ENCODE data around the gene PIF1. TPM values are rescaled to one million over a fixed set of nuclear protein-coding genes. Genes with fewer than 3 reads are reported as not detected.

The PIF1 gene
- total RNA-seq, 2 experiments from 2014 or later = 0.22 to 0.27 TPM

DNA sequence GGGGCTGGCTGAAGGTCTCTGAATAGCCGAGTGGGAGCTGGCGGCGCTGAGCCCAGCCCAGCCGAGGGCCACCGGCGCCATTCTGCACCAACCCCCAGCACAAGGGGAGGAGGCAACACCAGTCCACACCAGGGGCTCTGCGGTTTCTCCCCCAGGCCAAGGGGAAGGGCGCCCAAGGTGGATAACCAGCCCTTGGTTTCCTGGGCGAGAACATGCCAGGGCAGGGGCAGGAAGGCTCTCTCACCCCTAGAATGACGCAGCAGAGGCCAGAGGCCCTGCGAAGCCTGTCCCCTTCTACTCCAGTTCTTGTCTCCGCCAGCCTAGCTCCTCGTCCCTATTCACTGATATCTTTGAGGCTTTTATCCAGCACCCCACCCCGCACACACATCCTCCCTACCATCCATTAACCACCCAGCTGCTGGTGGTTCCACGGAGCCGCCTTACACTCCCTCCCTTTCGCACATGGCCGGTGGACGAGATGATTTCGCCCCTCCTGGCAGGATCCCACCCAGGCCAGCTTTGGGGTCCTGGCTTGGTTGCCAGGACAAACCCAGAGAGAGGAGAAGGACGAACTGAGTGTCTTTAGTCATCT lies 51.3 kb downstream of the PIF1 start:
- Mint-ChIP-seq H3K27me3 (peaks cover 57% of the 10 kb centered on the region), H3K9me3 (no peaks in the 10 kb centered on the region), H3K4me3 (peak overlapping the region; percentile 70), H3K27ac (no peak overlapping the region), H3K36me3 (ENCODE audit: low read depth) (no peaks in the 10 kb centered on the region), H3K4me1 (ENCODE audit: low read depth) (no peaks in the 10 kb centered on the region)
- TF ChIP-seq, protein P1, sequence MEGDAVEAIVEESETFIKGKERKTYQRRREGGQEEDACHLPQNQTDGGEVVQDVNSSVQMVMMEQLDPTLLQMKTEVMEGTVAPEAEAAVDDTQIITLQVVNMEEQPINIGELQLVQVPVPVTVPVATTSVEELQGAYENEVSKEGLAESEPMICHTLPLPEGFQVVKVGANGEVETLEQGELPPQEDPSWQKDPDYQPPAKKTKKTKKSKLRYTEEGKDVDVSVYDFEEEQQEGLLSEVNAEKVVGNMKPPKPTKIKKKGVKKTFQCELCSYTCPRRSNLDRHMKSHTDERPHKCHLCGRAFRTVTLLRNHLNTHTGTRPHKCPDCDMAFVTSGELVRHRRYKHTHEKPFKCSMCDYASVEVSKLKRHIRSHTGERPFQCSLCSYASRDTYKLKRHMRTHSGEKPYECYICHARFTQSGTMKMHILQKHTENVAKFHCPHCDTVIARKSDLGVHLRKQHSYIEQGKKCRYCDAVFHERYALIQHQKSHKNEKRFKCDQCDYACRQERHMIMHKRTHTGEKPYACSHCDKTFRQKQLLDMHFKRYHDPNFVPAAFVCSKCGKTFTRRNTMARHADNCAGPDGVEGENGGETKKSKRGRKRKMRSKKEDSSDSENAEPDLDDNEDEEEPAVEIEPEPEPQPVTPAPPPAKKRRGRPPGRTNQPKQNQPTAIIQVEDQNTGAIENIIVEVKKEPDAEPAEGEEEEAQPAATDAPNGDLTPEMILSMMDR (IDR thresholded peaks at IDR 0.05) = no peak
- H3K36me3 ChIP-seq (ENCODE audit: insufficient read depth, low read length) = no peaks in the 10 kb centered on the region
- H3K4me3 ChIP-seq (ENCODE audit: low read length) = no peak overlapping the region
- intact Hi-C loops (cut with DNase I, micrococcal nuclease) = no loop called here
- peaks cover 0 to 8% of the 10 kb centered on the region in 2 experiments for H3K9me3 ChIP-seq (ENCODE audit: control insufficient read depth in 1 of 2, insufficient read depth in 1 of 2, low read length in 2 of 2)
- H3K4me1 ChIP-seq (ENCODE audit: insufficient read depth, low read length) = peaks cover 8% of the 10 kb centered on the region
- POLR2A ChIA-PET = no interaction called here
- no peak overlapping the region for H3K27ac ChIP-seq (ENCODE audit: low read depth in 1 of 2, low read length in 2 of 2)
- DNase-seq = no peak
- H3K27me3 ChIP-seq (ENCODE audit: control insufficient read depth in 1 of 2, insufficient read depth in 2 of 2, low read length in 2 of 2) = peaks cover 26 to 28% of the 10 kb centered on the region in 2 experiments
- CTCF ChIA-PET = no interaction called here
- no peak for ATAC-seq (ENCODE audit: poor library complexity)

DNA sequence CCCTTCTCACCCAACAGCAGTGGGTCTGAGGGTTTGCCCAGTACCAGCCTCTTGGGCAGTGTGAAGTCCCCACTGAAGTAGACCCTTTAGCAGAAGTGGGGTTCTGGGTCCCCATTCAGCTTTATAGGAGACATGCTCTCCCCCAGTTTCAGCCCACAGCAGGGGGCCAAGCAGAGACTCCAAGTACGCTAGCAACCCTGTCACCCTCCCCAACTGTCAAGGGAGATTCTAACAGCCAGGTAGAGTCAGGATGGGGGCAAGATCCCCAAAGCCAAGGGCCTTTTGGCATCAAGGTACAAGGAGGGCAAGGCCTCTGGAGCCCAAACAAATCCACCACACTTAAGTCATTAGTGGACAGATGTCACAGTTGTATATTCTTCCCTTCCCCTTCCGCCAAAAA lies 51.8 kb downstream of the PIF1 start:
- POLR2A ChIA-PET = no interaction called here
- no peak overlapping the region for H3K27ac Mint-ChIP-seq
- TF ChIP-seq, protein P1 (IDR thresholded peaks at IDR 0.05) = no peak

DNA sequence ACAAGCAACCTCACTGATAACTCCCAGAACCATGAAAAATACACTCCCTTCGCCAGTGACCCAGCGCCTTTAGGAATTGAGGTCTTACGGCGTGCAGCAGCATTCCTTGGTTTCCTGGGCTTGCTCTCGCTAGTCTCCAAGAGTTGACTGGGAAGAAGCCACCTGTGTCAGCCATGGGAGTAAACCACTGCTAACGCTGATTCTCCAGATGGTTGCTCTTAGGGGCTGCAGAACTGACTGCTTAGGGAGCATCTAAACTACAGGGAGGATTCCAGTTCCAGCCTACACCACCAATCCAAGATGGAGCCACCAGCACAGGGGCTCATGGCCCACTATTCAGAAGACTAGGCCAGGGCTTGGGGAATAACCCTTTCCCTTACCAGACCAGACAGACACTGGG lies 52.5 kb downstream of the PIF1 start:
- H3K4me1 ChIP-seq (ENCODE audit: insufficient read depth, low read length) = peaks cover 8% of the 10 kb centered on the region
- peaks cover 26 to 28% of the 10 kb centered on the region in 2 experiments for H3K27me3 ChIP-seq (ENCODE audit: control insufficient read depth in 1 of 2, insufficient read depth in 2 of 2, low read length in 2 of 2)
- Mint-ChIP-seq H3K4me3 (no peak overlapping the region), H3K27ac (no peak overlapping the region), H3K9me3 (no peaks in the 10 kb centered on the region), H3K36me3 (ENCODE audit: low read depth) (no peaks in the 10 kb centered on the region), H3K27me3 (peaks cover 45% of the 10 kb centered on the region), H3K4me1 (ENCODE audit: low read depth) (no peaks in the 10 kb centered on the region)
- TF ChIP-seq, protein P1 (IDR thresholded peaks at IDR 0.05) = no peak
- no peak for DNase-seq
- no peak overlapping the region for H3K4me3 ChIP-seq (ENCODE audit: low read length)
- CTCF ChIA-PET = no interaction called here
- H3K27ac ChIP-seq (ENCODE audit: low read depth in 1 of 2, low read length in 2 of 2) = no peak overlapping the region
- intact Hi-C loops (cut with DNase I, micrococcal nuclease) = no loop called here
- POLR2A ChIA-PET = no interaction called here
- H3K9me3 ChIP-seq (ENCODE audit: control insufficient read depth in 1 of 2, insufficient read depth in 1 of 2, low read length in 2 of 2) = peaks cover 0 to 8% of the 10 kb centered on the region in 2 experiments
- no peaks in the 10 kb centered on the region for H3K36me3 ChIP-seq (ENCODE audit: insufficient read depth, low read length)
- ATAC-seq (ENCODE audit: poor library complexity) = no peak

More for the DNA sequence above, 51.8 kb downstream of the PIF1 start:
- no peaks in the 10 kb centered on the region for H3K36me3 ChIP-seq (ENCODE audit: insufficient read depth, low read length)
- H3K27me3 ChIP-seq (ENCODE audit: control insufficient read depth in 1 of 2, insufficient read depth in 2 of 2, low read length in 2 of 2) = peaks cover 26 to 28% of the 10 kb centered on the region in 2 experiments
- Mint-ChIP-seq H3K36me3 (ENCODE audit: low read depth) (no peaks in the 10 kb centered on the region), H3K27me3 (peaks cover 52% of the 10 kb centered on the region), H3K4me3 (peak overlapping the region; percentile 66), H3K9me3 (no peaks in the 10 kb centered on the region), H3K4me1 (ENCODE audit: low read depth) (no peaks in the 10 kb centered on the region)
- intact Hi-C loops (cut with DNase I, micrococcal nuclease) = no loop called here
- no peak overlapping the region for H3K4me3 ChIP-seq (ENCODE audit: low read length)
- CTCF ChIA-PET = no interaction called here
- no peak for ATAC-seq (ENCODE audit: poor library complexity)
- peaks cover 8% of the 10 kb centered on the region for H3K4me1 ChIP-seq (ENCODE audit: insufficient read depth, low read length)
- H3K27ac ChIP-seq (ENCODE audit: low read depth in 1 of 2, low read length in 2 of 2) = no peak overlapping the region
- DNase-seq = no peak
- peaks cover 0 to 8% of the 10 kb centered on the region in 2 experiments for H3K9me3 ChIP-seq (ENCODE audit: control insufficient read depth in 1 of 2, insufficient read depth in 1 of 2, low read length in 2 of 2)
